GM12878 (cell line): ENCODE data around the gene SPDYC. TPM values are rescaled to one million over a fixed set of nuclear protein-coding genes. Genes with fewer than 3 reads are reported as not detected.

Source experiments
- ATAC-seq: fragments of 200-7000 bp; cut with Tn5 transposase; 3 replicates; pipeline ENCODE4 v1.9.1; 2020; ENCODE audit warnings: mild to moderate bottlenecking, moderate library complexity
- BruUV-seq: library from RNA; stranded (reverse); fragments of 400-500 nt; replicated peaks from 2 replicates; lab custom pipeline; 2021; lab: Mats Ljungman, UMichigan
- CTCF ChIA-PET: fragments of 300-600 bp; sonication (Branson Sonifier 250); formaldehyde crosslinking; extraction: SDS; loops from one replicate; lab custom pipeline; 2021; ENCODE audit warnings: inconsistent platforms; lab: Yijun Ruan, JAX
- POLR2A ChIA-PET: fragments of 350-600 bp; formaldehyde crosslinking; extraction: SDS; loops from one replicate; lab custom pipeline; 2021; ENCODE audit warnings: inconsistent platforms; lab: Charles Lee
- RAD21 ChIA-PET: fragments of 300-600 bp; sonication (Branson Sonifier 250); formaldehyde crosslinking; loops from one replicate; lab custom pipeline; 2023; ENCODE audit warnings: antibody characterized with exemption; ENCODE audit not compliant: unreplicated experiment; lab: Charles Lee
- SMC1A ChIA-PET: fragments of 300-600 bp; sonication (Branson Sonifier 250); formaldehyde crosslinking; loops from one replicate; lab custom pipeline; 2023; ENCODE audit not compliant: unreplicated experiment, uncharacterized antibody; lab: Charles Lee
- DNase-seq: peaks from one replicate; pipeline ENCODE4 v3.0.0-alpha.2; 2011; ENCODE audit warnings: low read depth, low spot score
- FAIRE-seq: peaks from 3 replicates; lab custom pipeline; 2011; peaks lifted over from hg19 to GRCh38; lab: Jason Lieb, UNC
- H2AFZ ChIP-seq: 2 replicates; pipeline ENCODE4 v1.6.0; 2011; ENCODE audit warnings: low read depth, low read length, control low read depth; ENCODE audit not compliant: control insufficient read depth
- H3K27ac ChIP-seq: 2 replicates; pipeline ENCODE4 v1.5.1; 2011; ENCODE audit warnings: control low read depth; ENCODE audit not compliant: control insufficient read depth, insufficient read depth
- H3K27me3 ChIP-seq, 2 experiments: replicated peaks in 1 of 2; 2 replicates each; pipeline versions ENCODE4 v1.6.0 to v1.6.1; 2011; ENCODE audit warnings: low read length in 1 of 2; ENCODE audit not compliant: control insufficient read depth in 2 of 2, insufficient read depth in 2 of 2
- H3K36me3 ChIP-seq, 2 experiments: 2 replicates each; pipeline ENCODE4 v1.5.1; 2011; ENCODE audit warnings: low read length in 1 of 2; ENCODE audit not compliant: control insufficient read depth in 2 of 2, insufficient read depth in 2 of 2
- H3K4me1 ChIP-seq: 2 replicates; pipeline ENCODE4 v1.6.1; 2011; ENCODE audit warnings: mild to moderate bottlenecking, low read length, moderate library complexity, mixed read lengths; ENCODE audit not compliant: control insufficient read depth, insufficient read depth
- H3K4me2 ChIP-seq: 2 replicates; pipeline ENCODE4 v1.6.0; 2011; ENCODE audit warnings: control low read depth; ENCODE audit not compliant: control insufficient read depth, insufficient read depth
- H3K4me3 ChIP-seq: fragments of 200-600 bp; sonication (generic); 2 replicates; pipeline ENCODE4 v1.5.1; 2016
- H3K79me2 ChIP-seq: 2 replicates; pipeline ENCODE4 v1.6.0; 2011; ENCODE audit warnings: low read length; ENCODE audit not compliant: control insufficient read depth, insufficient read depth
- H3K9ac ChIP-seq: 2 replicates; pipeline ENCODE4 v1.8.0; 2011; ENCODE audit warnings: low read length, control low read depth, mixed read lengths; ENCODE audit not compliant: control insufficient read depth, insufficient read depth
- H3K9me3 ChIP-seq: replicated peaks from 3 replicates; pipeline ENCODE4 v1.5.1; 2011; ENCODE audit warnings: mild to moderate bottlenecking, low read length; ENCODE audit not compliant: control insufficient read depth, insufficient read depth
- H4K20me1 ChIP-seq: 2 replicates; pipeline ENCODE4 v1.6.0; 2011; ENCODE audit not compliant: control insufficient read depth, insufficient read depth
- BCL3 ChIP-seq: IDR thresholded peaks from 2 replicates; pipeline ENCODE4 v1.6.1; 2011; ENCODE audit warnings: borderline replicate concordance, low read depth, mild to moderate bottlenecking, moderate library complexity, low read length; ENCODE audit not compliant: insufficient read depth, poor library complexity, severe bottlenecking
- CREB1 ChIP-seq: IDR thresholded peaks from 2 replicates; pipeline ENCODE4 v1.6.1; 2012; ENCODE audit warnings: low read depth, mild to moderate bottlenecking, inconsistent platforms
- ETV6 ChIP-seq, 2 experiments: fragments of 450-650 bp in 1 of 2; IDR thresholded peaks in 1 of 2; conservative IDR thresholded peaks in 1 of 2; 2 replicates each; pipeline ENCODE4 v1.6.1; 2014; ENCODE audit warnings: antibody characterized with exemption in 1 of 2, borderline replicate concordance in 1 of 2, low read depth in 1 of 2, mild to moderate bottlenecking in 1 of 2, moderate library complexity in 1 of 2
- GATAD2B ChIP-seq: fragments of 450-650 bp; conservative IDR thresholded peaks from 2 replicates; pipeline ENCODE4 v1.6.1; 2017; ENCODE audit warnings: low read depth, mild to moderate bottlenecking, moderate library complexity
- HDAC6 ChIP-seq: fragments of 200-600 bp; sonication (generic); IDR thresholded peaks from one replicate; pipeline ENCODE4 v1.8.0; 2017; ENCODE audit warnings: antibody characterized with exemption; ENCODE audit not compliant: unreplicated experiment
- IKZF2 ChIP-seq, 2 experiments: fragments of 450-650 bp; IDR thresholded peaks; 2 replicates each; pipeline ENCODE4 v1.6.1; 2017; ENCODE audit warnings: mild to moderate bottlenecking in 2 of 2, moderate library complexity in 2 of 2
- KAT2A ChIP-seq: conservative IDR thresholded peaks from 2 replicates; pipeline ENCODE4 v1.6.1; 2011; ENCODE audit warnings: low read depth, low read length; ENCODE audit not compliant: control insufficient read depth
- LARP7 ChIP-seq: fragments of 450-650 bp; IDR thresholded peaks from 2 replicates; pipeline ENCODE4 v1.6.1; 2017; ENCODE audit warnings: mild to moderate bottlenecking
- MEF2B ChIP-seq: fragments of 450-650 bp; IDR thresholded peaks from 2 replicates; pipeline ENCODE4 v1.6.1; 2018; ENCODE audit warnings: mild to moderate bottlenecking, moderate library complexity; ENCODE audit not compliant: partially characterized antibody, poor library complexity, severe bottlenecking
- MLLT1 ChIP-seq: fragments of 450-650 bp; IDR thresholded peaks from 2 replicates; pipeline ENCODE4 v1.6.1; 2016; ENCODE audit warnings: mild to moderate bottlenecking
- POLR2A ChIP-seq: IDR thresholded peaks from 2 replicates; pipeline ENCODE4 v1.6.1; 2011; ENCODE audit warnings: low read depth, mild to moderate bottlenecking, low read length
- REST ChIP-seq: IDR thresholded peaks from 2 replicates; pipeline ENCODE4 v1.6.1; 2012; ENCODE audit warnings: mild to moderate bottlenecking, low read depth, low read length
- SMAD5 ChIP-seq: IDR thresholded peaks from 2 replicates; pipeline ENCODE4 v1.6.1; 2016; ENCODE audit warnings: antibody characterized with exemption, low read depth
- ZNF207 ChIP-seq: fragments of 450-650 bp; IDR thresholded peaks from 2 replicates; pipeline ENCODE4 v1.6.1; 2014; ENCODE audit warnings: antibody characterized with exemption, mild to moderate bottlenecking, borderline replicate concordance
- ZNF24 ChIP-seq: fragments of 450-650 bp; IDR thresholded peaks from 2 replicates; pipeline ENCODE4 v1.6.1; 2017; ENCODE audit warnings: antibody characterized with exemption, mild to moderate bottlenecking
- ZNF384 ChIP-seq: IDR thresholded peaks from 2 replicates; pipeline ENCODE4 v1.6.1; 2012; ENCODE audit warnings: low read depth, mild to moderate bottlenecking, low read length, improper control_type of control experiment, borderline replicate concordance
- WGBS: methylation state at CpG from one replicate; pipeline ENCODE4 v1.1.6; 2016; ENCODE audit warnings: low lambda C conversion rate; ENCODE audit not compliant: insufficient replicate concordance, insufficient coverage; ENCODE audit errors: missing lambda C conversion rate; 5-methylcytosine and 5-hydroxymethylcytosine counted together
- in situ Hi-C: fragments of 300-500 bp; cut with MboI; formaldehyde crosslinking; loops from 9 replicates; pipeline ENCODE4 v1.14.3; 2018; ENCODE audit warnings: mixed read lengths
- intact Hi-C: fragments of 100-400 bp; cut with micrococcal nuclease; formaldehyde crosslinking; loops from one replicate; pipeline ENCODE4 v1.14.2; 2022; ENCODE audit not compliant: unreplicated experiment
- polyA plus RNA-seq, 11 experiments: library from polyadenylated mRNA; depleted of rRNA in 4 of 11; unstranded in 6 of 11; stranded (reverse) in 5 of 11; fragments of >200 nt; fragmentation: Nextera tagmentation in 4 of 11; fragmentation: Illumina TruSeq in 1 of 11; extraction: Ambion mirVana in 4 of 11; extraction: Trizol in 1 of 11; gene quantifications; 1 replicate in 1 of 11; 2 replicates in 10 of 11; pipeline versions ENCODE4 v1.2.1 to v1.2.3, GENCODE V29; 2011 to 2016; ENCODE audit warnings: inconsistent platforms in 2 of 11, missing spikeins in 2 of 11, low read depth in 1 of 11
- total RNA-seq, 4 experiments: library from RNA; depleted of rRNA in 3 of 4; stranded (reverse); fragments of >200 nt in 3 of 4; fragmentation: Illumina TruSeq in 1 of 4; extraction: Trizol in 1 of 4; gene quantifications; 2 replicates each; pipeline versions ENCODE4 v1.2.1 to v1.2.3, GENCODE V29; 2013 to 2021

The SPDYC gene
- total and polyA plus RNA-seq, 10 of the 15 experiments (the other 5 are each of a cell fraction or from before 2014, with no cell fraction given) = not detected

GRCh38 chr11:65181569-65182257, 11.7 kb downstream of the SPDYC start, which contains the start of gene CAPN1:
Gene CAPN1, plus strand, starts transcription at chr11:65181928. Its CDS starts 774 bp downstream, at chr11:65182702.
- in situ Hi-C loops (no loop called here), intact Hi-C loops (loop anchor here (5.0 kb wide), 3 partner anchors 49 to 169 kb away; partner anchors contain the start of genes ARL2, SYVN1 and TM7SF2)
- H3K36me3 ChIP-seq = peaks cover 0 to 3% of the 10 kb centered on the region in 2 experiments; a peak in 2 of 4 replicates
- H3K4me2 ChIP-seq = peak within 1 kb of the TSS; percentile 87
- DNase-seq (peak; percentile 49), FAIRE-seq (no peak), ATAC-seq (peak; percentile 70)
- H3K9me3 ChIP-seq = no peaks in the 10 kb centered on the region
- no peaks in the 10 kb centered on the region for H4K20me1 ChIP-seq
- H3K4me1 ChIP-seq = peaks cover 6% of the 10 kb centered on the region; the same call in 1 of the 2 replicates
- no TSS peak for BruUV-seq
- ChIA-PET POLR2A (interaction anchor here (0.6 to 2.2 kb wide), 10 partner anchors 47 to 459 kb away, joined by 3 to 9 read pairs (median 4); partner anchors contain the start of genes ARL2, FAU, MRPL49 and NRXN2), CTCF (interaction anchor here (0.5 to 5.6 kb wide), 26 partner anchors 9 to 337 kb away, joined by 3 to 93 read pairs (median 4); partner anchors contain the start of genes CDC42BPG, CDC42EP2, FAU and MRPL49), RAD21 (interaction anchor here (1.1 to 4.6 kb wide), 13 partner anchors 44 to 334 kb away, joined by 3 to 59 read pairs (median 5); partner anchors contain the start of genes CDC42EP2, DPF2, FAU and MRPL49), SMC1A (interaction anchor here (0.7 to 3.7 kb wide), 6 partner anchors 46 to 150 kb away, joined by 3 to 27 read pairs (median 7); partner anchors contain the start of genes FAU, MRPL49 and TM7SF2)
- peak within 1 kb of the TSS; percentile 100 for H3K4me3 ChIP-seq
- WGBS = under 1% methylated on average over 31 of the region's 43 CpGs
- H2AFZ ChIP-seq = peak within 1 kb of the TSS; percentile 89
- peaks cover 26% of the 10 kb centered on the region for H3K79me2 ChIP-seq
- H3K27me3 ChIP-seq = no peaks in the 10 kb centered on the region
- peak within 1 kb of the TSS; percentile 93 for H3K27ac ChIP-seq
- H3K9ac ChIP-seq = peak within 1 kb of the TSS; percentile 89
- TF ChIP-seq GATAD2B = peak; percentile 40; the same call in 1 of the 2 replicates
- TF ChIP-seq ETV6 (conservative IDR thresholded peaks at IDR 0.05 in 1 of 2, IDR thresholded peaks at IDR 0.05 in 1 of 2; ENCODE audit: borderline replicate concordance in 1 of 2, low read depth in 1 of 2) = no peak
- no peak for TF ChIP-seq KAT2A
- TF ChIP-seq SMAD5 = peak; percentile 58; the same call in 1 of the 2 replicates
- TF ChIP-seq CREB1 = no peak
- TF ChIP-seq ZNF24 = no peak
- 0 out of 4 replicates have a peak, but pooled peaks of 1 of the 2 experiments have one; percentile 22 for TF ChIP-seq IKZF2 (IDR thresholded peaks at IDR 0.05)
- TF ChIP-seq HDAC6 = no peak
- peak; percentile 65; the same call in 1 of the 2 replicates for TF ChIP-seq ZNF207
- TF ChIP-seq REST = no peak
- 0 out of 2 replicates have a peak, but pooled peaks have one; percentile 24 for TF ChIP-seq POLR2A
- TF ChIP-seq BCL3 = no peak
- no peak for TF ChIP-seq ZNF384
- TF ChIP-seq MLLT1 = no peak
- TF ChIP-seq MEF2B = peak; percentile 53
- TF ChIP-seq LARP7 = peak; percentile 58
